HL-60 (cell line): ENCODE measurements around the gene SCPEP1.
"Not testable (repeated sequence)": the region's sequence is repeated elsewhere in the genome, so short reads cannot be mapped to it uniquely, and the experiment has no call there.

Source experiments
- DNase-seq, 2 experiments: peaks; one replicate each; pipeline ENCODE4 v3.0.0-alpha.2; 2010 to 2020; ENCODE audit warnings: low read depth in 1 of 2, low spot score in 1 of 2
- H3K27ac ChIP-seq: fragments of 250-450 bp; sonication (Bioruptor Pico); replicated peaks from 2 replicates; pipeline ENCODE4 v1.5.1; 2020; ENCODE audit warnings: mild to moderate bottlenecking, moderate library complexity
- H3K27me3 ChIP-seq: fragments of 250-450 bp; sonication (Bioruptor Pico); 2 replicates; pipeline ENCODE4 v1.5.1; 2021; ENCODE audit warnings: mild to moderate bottlenecking, moderate library complexity; ENCODE audit not compliant: insufficient read depth, poor library complexity, severe bottlenecking
- H3K4me3 ChIP-seq: replicated peaks from 2 replicates; pipeline ENCODE4 v1.5.1; 2011; ENCODE audit warnings: mild to moderate bottlenecking, control low read depth, low read length; ENCODE audit not compliant: insufficient read depth
- GABPA ChIP-seq: IDR thresholded peaks from 2 replicates; pipeline ENCODE4 v1.6.1; 2012; ENCODE audit warnings: low read depth
- POLR2AphosphoS5 ChIP-seq: IDR thresholded peaks from 2 replicates; pipeline ENCODE4 v1.6.1; 2012; ENCODE audit warnings: low read depth
- SPI1 ChIP-seq: IDR thresholded peaks from 2 replicates; pipeline ENCODE4 v1.6.1; 2012; ENCODE audit warnings: low read depth, mild to moderate bottlenecking, borderline replicate concordance
- TF ChIP-seq, protein P1 (sequence below): IDR thresholded peaks from one replicate; pipeline ENCODE4 v1.5.1; 2011; ENCODE audit warnings: low read length, control low read depth, inconsistent platforms; ENCODE audit not compliant: insufficient read depth
- TF ChIP-seq, protein P2 (sequence below): IDR thresholded peaks from 2 replicates; pipeline ENCODE4 v1.6.1; 2012; ENCODE audit warnings: low read depth; ENCODE audit not compliant: insufficient replicate concordance

Gene SCPEP1

DNA sequence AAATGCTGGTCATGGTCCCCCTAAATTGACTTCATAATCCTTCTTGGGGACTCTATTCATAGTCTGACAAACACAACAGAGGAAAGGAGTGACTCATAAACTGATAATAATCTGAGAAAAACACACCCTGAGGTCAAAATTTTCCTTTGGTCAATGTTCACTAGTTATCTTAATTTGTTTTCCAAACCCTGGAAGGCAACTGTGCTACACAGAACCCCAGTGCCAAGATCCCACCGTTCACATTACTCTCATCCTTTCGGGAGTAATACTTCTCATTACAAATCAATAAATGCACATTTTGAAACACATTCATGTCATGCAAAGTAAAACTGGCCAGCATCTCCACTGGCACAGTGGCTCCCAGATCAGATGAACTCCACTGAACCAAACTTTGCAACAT, 40.2 kb upstream of the SCPEP1 start:
- H3K27me3 ChIP-seq = no peaks in the 10 kb centered on the region
- no peak for DNase-seq
- H3K4me3 ChIP-seq = no peak overlapping the region
- TF ChIP-seq POLR2AphosphoS5 (no peak), SPI1 (no peak), GABPA (no peak)
- TF ChIP-seq, protein P1, sequence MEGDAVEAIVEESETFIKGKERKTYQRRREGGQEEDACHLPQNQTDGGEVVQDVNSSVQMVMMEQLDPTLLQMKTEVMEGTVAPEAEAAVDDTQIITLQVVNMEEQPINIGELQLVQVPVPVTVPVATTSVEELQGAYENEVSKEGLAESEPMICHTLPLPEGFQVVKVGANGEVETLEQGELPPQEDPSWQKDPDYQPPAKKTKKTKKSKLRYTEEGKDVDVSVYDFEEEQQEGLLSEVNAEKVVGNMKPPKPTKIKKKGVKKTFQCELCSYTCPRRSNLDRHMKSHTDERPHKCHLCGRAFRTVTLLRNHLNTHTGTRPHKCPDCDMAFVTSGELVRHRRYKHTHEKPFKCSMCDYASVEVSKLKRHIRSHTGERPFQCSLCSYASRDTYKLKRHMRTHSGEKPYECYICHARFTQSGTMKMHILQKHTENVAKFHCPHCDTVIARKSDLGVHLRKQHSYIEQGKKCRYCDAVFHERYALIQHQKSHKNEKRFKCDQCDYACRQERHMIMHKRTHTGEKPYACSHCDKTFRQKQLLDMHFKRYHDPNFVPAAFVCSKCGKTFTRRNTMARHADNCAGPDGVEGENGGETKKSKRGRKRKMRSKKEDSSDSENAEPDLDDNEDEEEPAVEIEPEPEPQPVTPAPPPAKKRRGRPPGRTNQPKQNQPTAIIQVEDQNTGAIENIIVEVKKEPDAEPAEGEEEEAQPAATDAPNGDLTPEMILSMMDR = no peak
- TF ChIP-seq, protein P2, sequence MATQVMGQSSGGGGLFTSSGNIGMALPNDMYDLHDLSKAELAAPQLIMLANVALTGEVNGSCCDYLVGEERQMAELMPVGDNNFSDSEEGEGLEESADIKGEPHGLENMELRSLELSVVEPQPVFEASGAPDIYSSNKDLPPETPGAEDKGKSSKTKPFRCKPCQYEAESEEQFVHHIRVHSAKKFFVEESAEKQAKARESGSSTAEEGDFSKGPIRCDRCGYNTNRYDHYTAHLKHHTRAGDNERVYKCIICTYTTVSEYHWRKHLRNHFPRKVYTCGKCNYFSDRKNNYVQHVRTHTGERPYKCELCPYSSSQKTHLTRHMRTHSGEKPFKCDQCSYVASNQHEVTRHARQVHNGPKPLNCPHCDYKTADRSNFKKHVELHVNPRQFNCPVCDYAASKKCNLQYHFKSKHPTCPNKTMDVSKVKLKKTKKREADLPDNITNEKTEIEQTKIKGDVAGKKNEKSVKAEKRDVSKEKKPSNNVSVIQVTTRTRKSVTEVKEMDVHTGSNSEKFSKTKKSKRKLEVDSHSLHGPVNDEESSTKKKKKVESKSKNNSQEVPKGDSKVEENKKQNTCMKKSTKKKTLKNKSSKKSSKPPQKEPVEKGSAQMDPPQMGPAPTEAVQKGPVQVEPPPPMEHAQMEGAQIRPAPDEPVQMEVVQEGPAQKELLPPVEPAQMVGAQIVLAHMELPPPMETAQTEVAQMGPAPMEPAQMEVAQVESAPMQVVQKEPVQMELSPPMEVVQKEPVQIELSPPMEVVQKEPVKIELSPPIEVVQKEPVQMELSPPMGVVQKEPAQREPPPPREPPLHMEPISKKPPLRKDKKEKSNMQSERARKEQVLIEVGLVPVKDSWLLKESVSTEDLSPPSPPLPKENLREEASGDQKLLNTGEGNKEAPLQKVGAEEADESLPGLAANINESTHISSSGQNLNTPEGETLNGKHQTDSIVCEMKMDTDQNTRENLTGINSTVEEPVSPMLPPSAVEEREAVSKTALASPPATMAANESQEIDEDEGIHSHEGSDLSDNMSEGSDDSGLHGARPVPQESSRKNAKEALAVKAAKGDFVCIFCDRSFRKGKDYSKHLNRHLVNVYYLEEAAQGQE = no peak
- no peak overlapping the region for H3K27ac ChIP-seq

DNA sequence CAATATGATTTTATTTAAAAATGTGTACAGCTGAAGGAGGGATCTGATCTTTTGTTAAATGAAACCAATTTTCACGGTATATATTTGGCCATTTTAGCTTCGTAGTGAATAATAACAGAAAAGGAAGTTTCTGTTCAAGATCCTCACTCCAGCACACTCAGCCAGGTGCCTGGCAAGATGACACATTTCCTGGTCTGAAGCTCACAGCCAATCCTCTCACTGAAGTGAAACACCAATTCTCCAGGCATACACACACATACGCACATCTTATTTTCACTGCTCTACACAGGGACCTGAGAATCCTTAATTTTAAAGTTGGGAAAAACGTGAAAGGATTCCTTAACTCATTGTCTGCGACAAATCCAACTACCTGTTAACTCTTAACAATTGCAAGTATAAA, 39.7 kb upstream of the SCPEP1 start:
- not testable (repeated sequence) for H3K4me3 ChIP-seq, H3K27ac ChIP-seq, H3K27me3 ChIP-seq, DNase-seq

DNA sequence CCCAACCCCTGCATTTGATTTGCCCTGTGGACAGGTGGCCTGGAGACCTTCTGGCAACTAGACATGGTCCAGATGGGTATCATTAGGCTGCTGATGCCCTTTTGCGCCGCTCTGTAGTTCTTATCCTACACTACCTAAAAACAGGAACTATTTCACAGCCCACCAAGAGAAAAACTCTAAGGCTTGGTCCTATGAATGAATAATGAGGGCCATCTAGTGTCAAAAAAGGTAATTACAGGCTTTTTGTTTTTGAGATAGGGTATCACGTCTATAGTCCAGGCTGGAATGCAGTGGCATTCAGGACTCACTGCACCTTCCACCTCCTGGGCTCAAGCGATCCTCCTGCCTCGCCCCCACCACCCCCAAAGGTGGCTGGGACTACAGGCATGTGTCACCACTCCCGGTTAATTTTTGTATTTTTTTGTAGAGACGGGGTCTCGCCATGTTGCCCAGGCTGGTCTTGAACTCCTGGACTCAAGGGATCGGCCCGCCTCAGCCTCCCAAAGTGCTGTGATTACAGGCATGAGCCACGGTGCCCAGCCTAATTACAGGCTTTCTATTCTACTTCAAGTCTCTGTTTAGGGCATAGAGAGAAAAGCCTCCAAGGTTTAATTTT, 38.0 kb upstream of the SCPEP1 start:
- TF ChIP-seq POLR2AphosphoS5 (no peak), SPI1 (no peak), GABPA (no peak)
- TF ChIP-seq, protein P1 = peak; percentile 68
- peak in 1 of 2 experiments; percentile 29 for DNase-seq
- H3K27me3 ChIP-seq = no peaks in the 10 kb centered on the region
- no peak overlapping the region for H3K27ac ChIP-seq
- no peak overlapping the region for H3K4me3 ChIP-seq

DNA sequence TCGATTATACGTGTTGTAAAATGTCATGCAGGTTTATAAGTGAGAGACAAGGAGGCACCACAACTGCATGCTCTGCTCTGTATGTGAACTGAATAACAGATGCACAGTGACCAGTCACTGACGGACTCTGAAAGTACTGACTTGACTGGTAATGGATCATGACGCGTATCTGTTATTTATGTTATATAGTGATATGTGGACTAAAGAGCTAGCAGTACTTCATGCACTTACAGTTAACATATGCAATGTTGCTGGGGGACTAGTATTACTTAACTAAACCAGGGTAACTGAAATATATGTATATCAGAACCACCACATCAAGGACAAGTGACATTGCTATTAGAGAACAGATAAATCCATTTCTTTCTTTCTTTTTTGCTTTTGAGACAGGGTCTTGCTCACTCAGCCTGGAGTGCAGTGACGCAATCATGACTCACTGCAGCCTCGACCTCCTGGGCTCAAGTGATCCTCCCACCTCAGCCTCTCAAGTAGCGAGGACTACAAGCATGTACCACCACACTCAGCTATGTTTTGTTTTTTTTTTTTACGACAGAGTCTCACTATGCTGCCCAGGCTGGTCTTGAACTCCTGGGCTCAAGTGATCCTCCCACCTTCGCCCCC, 34.3 kb upstream of the SCPEP1 start:
- no peak overlapping the region for H3K4me3 ChIP-seq
- H3K27me3 ChIP-seq = no peaks in the 10 kb centered on the region
- TF ChIP-seq GABPA = no peak
- TF ChIP-seq, protein P1 = no peak
- TF ChIP-seq, protein P2 = no peak
- no peak for TF ChIP-seq SPI1
- no peak for TF ChIP-seq POLR2AphosphoS5
- H3K27ac ChIP-seq = no peak overlapping the region
- no peak for DNase-seq
